ENCODE results near the gene PTPRK.

- TF ChIP-seq CTCF (conservative IDR thresholded peaks at IDR 0.05; ENCODE audit: low read depth in 2 of 2): no peak
- no peak for TF ChIP-seq POLR2AphosphoS5 (IDR thresholded peaks at IDR 0.05; ENCODE audit: low read depth)
- TF ChIP-seq EZH2phosphoT487 (IDR thresholded peaks at IDR 0.05; ENCODE audit: unreplicated experiment): no peak
- no peak for TF ChIP-seq REST (IDR thresholded peaks at IDR 0.05; ENCODE audit: unreplicated experiment)
- TF ChIP-seq ZNF114 (CRISPR knock-in tag; IDR thresholded peaks at IDR 0.05): no peak
- TF ChIP-seq NANOG (IDR thresholded peaks at IDR 0.05; ENCODE audit: borderline replicate concordance): no peak
- TF ChIP-seq CREB1 (CRISPR knock-in tag; IDR thresholded peaks at IDR 0.05; ENCODE audit: low read depth): no peak
- TF ChIP-seq ETS1 (IDR thresholded peaks at IDR 0.05): no peak
- no peak for TF ChIP-seq EZH2 (IDR thresholded peaks at IDR 0.05; ENCODE audit: low read depth, unreplicated experiment)
These were observed 168.0 kb downstream of the PTPRK start for GRCh38 chr6:128352366-128352765.
